OCI-M1 (cell line): ENCODE measurements around the gene NHS.

Experiments
- DNase-seq: peaks from one replicate; lab custom pipeline; 2025; lab: John Stamatoyannopoulos, UW

The NHS gene

DNA sequence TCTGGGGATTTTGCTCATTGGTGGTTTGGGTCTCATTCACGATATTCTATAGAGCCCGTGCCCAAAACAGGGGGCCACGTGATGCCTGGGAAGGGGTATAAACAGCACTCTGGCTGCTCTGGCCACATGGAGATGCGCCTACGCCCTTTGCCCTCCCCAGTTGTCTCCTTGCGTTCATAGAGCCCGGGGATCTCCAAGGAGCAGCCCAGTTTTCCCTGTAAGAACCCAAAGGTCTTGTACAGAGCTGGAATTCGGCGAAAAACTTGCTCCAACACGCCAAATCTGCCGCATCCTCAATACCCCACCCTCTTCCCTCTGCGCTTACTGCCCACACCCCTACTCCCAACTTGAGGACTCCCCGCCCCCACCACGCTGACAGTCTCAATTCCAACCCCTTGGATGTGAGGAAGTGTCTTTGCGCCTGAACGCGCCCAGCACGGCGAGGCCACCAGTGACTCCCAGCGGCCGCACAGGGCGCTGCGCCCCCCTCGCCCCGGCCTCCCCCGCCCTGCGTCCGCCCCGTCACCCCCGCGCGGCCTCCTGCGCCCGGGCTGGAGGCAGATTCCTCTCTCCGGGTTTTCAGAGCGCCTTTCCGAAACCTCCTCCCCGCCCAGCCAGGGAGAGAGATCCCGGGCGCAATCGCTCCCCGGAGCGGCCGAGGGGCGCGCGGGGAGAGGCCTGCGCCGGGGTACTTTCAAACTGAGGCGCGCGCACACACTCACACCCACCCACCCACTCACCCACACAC, at the start of gene NHS:
Gene NHS (plus strand): TSS at position 582 of the 748 bp plus-strand sequence. CDS start 558 bp downstream, outside the sequence.
- no peak for DNase-seq

DNA sequence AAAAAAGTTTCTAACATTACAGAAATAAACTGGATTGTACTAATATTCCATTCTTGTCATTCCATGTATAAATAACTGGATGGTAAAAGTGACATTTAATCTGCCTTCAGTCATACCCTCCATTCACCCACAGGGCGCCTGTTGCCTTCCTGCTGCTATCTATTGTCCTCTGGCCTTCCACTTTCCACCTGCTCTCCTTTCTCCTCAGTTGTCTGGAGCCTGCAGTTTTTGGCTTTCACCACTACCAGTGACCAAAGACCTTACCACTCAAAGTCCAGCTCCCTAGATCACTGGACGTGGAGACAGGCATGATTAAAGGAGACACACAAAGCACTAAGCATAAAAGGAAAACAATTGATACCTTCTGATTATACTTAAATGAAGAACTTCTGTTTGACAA, 46.2 kb upstream of the NHS start:
- DNase-seq = no peak

DNA sequence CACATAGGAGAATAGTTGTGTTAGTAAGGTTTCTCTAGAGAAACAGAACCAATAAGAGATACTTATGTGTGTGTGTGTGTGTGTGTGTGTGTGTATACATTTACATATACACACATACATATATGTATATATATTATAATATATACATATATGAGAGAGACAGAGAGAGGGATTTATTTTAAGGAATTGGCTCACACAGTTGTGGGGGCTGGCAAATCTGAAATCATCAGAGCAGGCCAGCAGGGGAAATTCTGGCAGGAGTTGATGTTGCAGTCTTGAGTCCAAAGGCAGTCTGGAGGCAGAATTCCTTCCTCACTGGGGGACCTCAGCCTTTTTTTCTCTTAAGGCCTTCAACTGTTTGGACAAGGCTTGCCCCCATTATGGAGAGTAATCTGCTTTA, 38.6 kb upstream of the NHS start:
- no peak for DNase-seq

DNA sequence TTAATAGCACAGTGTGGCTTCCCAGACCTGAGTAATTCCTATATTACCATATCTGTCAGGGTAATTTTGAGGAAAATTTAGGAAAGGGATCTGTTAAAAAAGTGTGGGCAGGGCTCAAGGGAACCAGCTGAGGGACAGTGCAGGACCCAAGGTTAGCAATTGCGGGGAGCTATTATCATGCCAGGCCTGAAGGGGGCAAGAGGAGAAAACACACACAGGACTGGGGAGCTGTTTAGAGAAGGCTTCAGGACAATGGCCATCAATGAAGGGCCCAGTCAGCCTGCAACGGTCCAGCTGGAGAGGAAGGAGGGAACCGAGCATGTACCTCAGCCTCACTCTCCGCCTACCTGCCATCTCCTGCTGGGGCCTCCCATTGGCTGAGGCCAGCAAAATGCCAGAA, 19.0 kb upstream of the NHS start:
- no peak for DNase-seq

DNA sequence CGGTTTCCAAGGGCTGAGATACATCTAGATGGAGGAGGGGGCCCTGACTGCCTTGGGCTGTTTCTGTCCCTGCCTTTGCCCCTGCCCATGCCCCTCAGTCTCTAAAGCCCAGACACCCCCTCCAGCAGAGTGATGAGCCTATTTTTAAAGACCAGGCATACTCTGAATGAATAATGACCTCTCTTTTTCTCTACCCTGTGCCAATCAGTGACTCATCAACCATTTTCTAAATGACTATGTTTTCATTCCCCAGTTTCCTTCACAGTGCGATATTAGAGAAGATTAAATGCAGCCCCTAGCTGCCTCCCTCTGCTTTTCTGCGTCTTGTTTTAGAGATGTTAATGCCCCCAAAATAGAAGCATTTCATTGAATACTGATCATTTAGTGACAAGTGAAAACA, 15.5 kb upstream of the NHS start:
- no peak for DNase-seq

DNA sequence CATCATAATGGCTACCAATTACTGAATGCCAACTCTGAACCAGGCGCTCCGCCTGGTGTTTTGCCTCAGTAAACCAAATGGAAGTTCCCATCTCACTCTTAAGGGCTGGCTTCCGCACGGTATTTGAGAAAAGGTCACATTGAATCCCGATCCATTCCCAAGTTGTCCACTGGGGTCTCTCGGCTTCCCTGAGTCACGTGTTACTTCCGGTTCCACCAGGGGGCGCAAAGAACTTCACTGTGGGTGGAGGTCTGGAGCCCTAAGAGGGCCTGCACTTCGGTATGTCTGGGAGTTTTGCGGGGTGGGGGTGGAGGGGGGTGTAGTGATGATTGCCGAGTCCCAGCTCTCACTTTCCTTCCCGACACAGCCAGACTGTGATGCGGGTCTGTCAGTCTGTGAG, 13.4 kb upstream of the NHS start:
- DNase-seq = peak; percentile 1

DNA sequence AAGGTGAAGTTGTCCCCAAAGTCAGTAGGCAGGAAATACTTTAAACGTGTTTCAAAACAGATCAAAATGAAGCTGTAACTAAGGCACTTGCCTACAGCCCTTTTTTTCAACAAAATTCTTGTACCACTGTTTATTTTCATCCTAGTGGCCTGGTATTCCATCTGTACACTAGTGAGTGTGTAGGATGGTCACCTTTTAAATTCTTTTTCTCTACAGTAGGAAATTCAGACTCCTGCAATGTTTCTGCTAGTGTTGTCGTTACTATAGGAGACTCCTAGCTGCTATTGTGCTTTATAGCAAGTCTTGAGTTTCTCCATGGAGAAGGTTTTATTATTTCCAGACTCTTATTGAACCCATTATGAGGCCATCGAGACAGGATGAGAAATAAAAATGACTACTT, 7.0 kb upstream of the NHS start:
- DNase-seq = no peak

DNA sequence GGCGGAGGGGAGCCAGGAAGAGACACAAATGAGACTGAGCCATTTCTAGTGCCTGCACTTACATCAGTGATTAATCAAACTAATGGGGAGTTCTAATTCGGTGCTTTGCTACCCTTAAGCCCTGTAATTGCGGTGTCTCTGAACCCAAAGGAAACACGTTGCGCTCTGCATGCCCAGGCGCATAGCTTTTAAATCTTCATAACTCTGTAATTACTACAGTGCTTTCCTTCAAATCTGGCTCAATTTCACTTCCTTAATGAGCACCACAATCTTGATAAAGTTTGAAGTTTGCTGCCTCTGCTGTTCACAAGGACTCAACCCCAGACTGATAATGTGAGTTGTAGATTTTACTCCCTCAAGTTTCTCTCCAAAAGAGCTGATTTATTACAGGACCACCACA, 5.7 kb upstream of the NHS start:
- no peak for DNase-seq

DNA sequence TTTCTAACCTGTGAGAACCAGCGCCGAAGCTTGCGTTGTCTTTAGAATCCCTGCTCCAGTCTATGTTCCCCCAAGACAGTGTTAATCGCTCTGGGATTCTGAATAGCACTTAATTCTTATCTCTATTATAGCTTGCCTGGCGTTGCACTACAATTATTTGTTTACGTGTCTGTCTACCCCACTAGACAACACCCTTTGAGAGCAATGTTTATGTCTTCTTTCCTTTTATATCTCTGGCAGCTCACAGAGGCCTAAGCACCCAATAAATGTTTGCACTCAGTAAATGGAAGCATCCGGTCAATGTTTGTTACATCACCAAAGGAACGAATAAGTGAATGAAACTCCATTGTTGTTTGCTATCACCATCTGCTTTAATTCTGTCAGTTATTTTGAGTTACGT, 4.8 kb upstream of the NHS start:
- no peak for DNase-seq

DNA sequence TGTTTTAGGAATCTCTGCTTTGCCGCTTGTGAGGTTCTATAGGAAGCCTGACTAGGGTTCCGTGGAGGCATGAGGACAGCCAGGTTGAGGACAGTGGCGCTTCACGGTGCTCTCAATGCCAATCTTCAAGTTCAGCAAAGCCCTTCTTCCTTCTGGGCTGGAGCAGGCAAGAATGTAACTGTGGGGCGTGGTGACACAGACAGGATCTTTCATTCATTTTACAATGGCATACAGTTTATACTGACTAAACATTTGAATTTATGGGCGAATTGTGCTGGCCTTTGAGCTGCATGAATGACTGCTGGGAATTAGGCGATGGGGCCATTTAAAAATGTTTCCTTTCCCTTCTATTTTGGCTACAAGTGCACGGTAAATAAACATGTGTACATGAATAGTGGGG, 2.9 kb upstream of the NHS start:
- no peak for DNase-seq

DNA sequence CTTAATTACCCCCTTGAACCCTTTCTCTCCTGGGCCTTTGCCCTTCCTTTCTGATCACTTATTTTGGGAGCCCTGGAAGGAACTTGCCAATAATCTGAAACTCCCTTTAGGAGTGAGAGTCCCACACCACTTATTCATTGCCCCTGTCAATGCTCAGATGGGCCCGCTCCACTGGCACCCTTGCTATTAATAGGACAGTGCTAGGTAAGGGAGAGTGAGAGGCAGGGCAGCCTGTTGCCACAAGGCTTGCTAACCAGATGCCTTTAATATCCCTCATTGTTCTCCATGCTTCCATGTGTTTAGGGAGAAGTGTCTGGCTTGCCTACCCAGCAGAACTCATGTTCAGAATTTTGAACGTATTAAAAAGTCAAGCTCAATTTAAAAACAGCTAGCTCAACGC, 1.7 kb upstream of the NHS start:
- no peak for DNase-seq

DNA sequence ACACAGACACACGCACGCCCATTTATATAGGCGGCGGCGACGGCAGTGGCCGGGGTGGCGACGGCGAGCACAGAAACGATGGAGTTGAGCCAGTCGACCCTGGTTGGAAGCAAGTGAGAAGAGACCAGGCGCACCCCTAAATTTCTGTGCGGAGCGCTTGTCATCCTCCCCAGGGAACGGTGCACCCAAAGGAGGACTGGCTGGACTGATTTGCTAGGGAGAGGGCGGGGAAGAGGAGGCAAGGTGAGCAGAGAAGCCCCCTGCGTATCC, 302 bp downstream of the NHS start:
- DNase-seq = no peak

DNA sequence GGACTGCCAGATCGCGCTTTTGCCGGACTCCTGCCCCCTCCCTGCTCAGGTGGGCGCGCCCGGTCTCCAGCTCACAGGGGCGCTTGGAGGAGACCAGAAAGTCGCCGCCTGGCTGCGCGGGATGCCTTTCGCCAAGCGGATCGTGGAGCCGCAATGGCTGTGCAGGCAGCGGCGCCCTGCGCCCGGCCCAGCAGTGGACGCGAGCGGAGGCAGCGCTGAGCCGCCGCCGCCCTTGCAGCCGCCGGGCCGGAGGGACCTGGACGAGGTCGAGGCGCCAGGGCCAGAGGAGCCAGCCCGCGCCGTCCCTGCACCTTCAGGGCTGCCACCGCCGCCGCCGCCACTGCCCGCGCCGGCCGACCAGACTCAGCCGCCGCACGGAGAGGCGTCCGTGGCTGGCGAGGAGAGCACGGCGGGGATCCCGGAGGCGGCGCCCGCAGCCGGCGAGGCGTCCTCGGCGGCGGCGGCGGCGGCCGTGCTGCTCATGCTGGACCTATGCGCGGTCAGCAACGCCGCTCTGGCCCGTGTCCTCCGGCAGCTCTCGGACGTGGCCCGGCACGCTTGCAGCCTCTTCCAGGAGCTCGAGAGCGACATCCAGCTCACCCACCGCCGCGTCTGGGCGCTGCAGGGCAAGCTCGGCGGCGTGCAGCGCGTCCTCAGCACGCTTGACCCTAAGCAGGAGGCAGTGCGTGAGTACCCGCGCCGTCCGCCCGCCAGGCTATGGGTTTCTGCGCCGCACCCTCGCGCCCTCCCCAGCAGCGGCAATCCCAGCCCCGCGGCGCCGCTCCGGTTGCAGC, 834 bp downstream of the NHS start:
- no peak for DNase-seq

DNA sequence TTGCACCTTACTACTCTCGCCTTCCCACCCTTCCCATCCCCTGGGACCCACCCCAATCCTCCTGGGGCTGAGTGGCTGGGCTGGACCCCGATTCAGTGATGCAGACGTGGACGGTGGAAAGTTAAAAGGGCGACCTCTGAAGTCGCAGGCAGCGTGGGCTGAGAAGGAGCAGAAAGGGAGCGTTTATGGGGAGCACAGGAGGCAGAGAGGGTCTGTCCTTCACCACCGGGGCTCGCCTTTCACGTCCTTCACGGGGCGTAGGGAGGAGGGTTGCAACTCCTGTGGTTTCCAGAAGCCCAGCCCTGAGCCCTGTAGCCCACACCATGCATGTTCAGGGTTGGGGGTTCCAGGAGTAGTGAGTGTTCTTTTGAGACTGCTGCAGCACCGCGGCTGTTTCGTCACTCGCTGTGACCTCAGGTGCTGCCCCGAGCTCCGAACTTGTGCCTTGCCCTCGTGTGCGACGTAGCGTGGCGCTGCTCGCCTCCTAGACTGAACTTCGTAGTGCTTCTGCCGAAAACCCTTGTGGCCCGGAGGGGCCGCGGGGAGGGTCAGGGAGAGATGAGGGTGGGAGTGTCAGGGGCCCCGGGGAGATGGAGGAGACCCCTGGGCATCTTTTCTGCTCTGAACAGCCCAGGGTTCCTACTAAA, 1.6 kb downstream of the NHS start:
- DNase-seq = no peak

DNA sequence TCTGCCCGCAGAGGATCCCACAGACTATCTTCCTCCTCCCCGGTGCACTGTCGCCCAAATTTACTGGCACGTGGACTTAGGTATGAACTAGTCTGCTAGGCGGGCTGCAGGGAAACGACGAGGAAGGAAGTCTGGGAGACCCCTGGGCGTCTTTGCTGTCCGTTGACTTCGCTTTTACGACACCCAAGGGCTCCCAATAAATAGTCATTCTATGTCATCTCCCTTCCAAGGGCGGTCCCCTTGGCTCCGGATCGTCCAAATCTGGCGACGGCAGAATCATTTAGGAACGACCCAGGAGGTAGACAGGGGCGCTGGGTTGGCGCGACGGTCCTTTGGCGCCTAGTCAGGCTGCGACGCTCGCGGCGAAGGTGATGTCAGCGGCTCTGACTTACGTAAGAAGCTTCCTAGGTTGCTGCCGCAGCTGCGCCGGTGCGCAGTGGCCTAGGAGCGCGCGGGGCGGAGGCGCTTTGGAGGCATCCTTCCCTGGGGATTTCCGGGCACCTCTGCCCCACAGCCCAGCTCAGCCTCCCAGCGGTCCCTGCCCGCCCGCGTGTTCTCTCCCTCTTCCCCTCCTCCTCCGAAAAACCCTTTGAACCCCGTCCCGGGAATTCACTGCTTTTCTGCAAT, 2.2 kb downstream of the NHS start:
- no peak for DNase-seq

DNA sequence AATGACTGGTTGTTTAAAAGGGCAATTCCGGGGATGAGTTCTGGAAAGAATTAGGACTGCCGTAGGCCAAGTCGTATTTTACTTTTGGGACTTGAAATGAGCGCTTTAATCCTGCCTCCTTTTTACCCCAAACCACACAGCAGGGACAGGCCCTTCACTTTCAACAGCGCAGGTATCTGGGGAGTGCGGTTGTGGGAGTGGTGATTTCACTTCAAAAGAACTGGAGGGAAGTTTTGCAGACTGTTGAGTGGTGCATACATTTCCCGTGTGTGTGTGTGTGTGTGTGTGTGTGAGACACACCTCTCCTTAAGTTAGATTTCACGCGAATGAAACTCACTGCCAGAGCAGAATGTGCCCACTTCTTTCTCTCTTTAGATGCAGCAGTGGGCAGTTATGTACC, 2.8 kb downstream of the NHS start:
- no peak for DNase-seq

DNA sequence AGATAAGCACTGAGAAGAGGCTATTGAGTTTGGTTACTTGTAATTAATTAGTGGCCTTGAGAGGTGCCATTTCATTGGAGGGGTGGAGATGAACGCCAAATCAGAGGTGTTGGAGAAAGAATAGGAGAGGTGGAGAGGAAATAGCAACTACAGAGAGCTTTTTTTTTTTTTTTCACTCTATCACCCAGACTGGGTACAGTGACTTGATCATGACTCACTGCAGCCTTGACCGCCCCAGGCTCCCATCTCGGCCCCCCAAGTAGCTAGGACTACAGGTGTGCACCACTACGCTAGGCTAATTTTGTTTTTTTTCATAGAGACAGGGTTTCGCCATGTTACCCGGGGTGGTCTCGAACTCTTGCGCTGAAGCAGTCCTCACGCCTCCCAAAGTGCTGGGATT, 5.2 kb downstream of the NHS start:
- no peak for DNase-seq

DNA sequence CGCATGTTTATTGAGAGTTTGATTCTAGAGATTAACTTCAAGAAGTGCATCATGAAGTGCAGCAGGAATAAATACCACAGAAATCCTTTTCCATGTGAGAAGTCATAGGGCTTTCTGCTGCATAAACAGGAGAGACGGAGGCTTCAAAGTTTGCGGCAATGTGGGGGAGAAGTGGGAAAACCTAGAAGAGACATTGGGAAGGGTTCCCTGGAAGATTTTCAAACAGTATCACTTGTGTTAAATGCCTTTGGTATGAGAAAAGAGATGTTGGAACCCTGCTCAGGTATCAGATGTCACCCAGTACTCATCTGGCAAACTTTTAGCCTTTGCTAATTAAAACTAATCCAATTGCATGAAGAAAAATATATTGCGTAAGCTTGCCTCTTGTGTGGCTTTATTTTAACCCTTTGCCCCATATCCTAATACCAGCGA, 15.4 kb downstream of the NHS start:
- no peak for DNase-seq

DNA sequence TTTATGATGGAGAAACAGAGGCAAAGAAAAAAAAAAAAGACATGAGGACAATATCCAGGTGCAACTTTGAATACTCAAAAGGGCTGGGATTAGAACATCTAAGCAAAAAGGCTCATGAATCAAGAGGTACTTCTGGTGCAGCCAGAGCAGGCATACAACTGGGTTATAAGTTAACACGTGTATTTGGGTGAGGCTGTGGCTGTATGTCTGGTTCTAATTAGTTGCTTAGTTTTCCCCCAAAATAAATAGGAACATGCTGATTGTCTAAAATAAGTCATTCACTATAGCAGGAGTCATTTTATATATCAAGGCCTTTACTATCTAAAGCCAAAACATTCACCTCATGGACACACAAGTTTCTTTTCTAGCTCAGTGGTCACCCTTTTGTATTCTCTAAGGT, 20.2 kb downstream of the NHS start:
- DNase-seq = no peak

DNA sequence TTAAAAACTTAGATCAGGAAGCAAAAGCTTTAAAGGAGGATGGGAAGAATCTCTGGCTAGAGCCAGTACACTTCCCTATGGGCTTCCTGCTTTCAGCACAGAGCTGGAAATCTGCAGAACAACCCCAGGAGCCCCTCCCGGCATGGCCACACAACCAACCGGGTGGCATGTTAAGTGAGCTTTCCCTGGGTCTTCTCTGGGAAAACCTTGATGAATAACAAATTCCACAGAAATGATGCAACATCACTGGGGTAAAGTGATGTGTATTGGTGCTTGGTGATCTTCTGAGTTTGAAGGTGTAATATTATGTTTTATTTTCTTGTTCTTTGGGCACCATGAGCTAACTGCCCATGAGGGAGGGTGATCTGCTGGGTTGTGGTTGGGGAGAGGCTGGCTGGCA, 22.1 kb downstream of the NHS start:
- DNase-seq = no peak

DNA sequence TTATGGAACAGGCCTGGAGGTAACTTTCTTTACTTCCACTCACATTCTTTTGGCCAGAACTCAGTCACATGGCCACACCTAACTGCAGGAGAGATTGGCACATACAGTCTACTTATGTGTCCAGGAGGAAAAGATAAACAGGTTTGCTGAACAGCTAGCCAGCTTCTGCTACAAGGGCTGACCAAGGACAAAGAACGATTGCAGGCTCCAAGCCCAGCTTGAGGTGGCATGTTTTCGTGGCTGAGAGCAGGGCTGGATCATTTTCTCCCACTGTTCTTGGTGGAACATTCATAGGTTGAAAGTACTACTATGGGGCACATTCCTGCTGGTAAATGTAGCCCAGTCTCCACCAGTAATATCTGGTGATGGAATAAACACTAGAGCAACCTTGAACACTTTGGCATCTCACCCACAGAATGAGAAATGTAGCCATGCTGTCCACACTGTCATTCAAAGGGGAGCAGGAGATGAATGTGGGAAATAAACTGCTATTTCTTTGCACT, 28.2 kb downstream of the NHS start:
- DNase-seq = no peak

DNA sequence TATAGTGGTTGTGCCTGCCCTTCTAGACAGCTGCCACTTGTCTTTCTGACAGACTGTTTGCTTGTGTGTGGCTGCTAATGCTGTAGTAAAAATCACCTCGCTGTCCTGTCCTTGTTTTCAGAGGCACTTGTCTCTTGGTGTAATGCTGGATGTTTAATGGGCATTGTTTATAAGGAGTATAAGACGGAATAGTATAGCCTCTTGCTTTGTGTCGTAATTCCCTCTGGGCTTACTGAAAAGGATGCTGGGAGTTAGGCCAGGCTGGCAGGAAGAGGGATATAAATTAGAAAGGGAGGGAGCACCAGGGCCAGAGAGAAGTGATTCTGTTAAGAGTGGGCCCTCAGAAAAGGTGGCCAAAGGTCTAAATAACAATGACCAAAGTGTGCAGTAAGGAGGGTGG, 29.0 kb downstream of the NHS start:
- no peak for DNase-seq
